A673 (cell line): ENCODE data around the gene CHPT1.

Source experiments
- EZH2 ChIP-seq: fragments of 200-600 bp; sonication (generic); IDR thresholded peaks from 2 replicates; pipeline ENCODE4 v1.6.1; 2017; ENCODE audit warnings: borderline replicate concordance, low read depth, mild to moderate bottlenecking, mixed read lengths, antibody characterized with exemption, low read length; ENCODE audit not compliant: poor library complexity, severe bottlenecking
- TF ChIP-seq, protein P1 (sequence below): fragments of 300-800, 200-600 bp; sonication (generic); conservative IDR thresholded peaks from 2 replicates; pipeline ENCODE4 v1.5.1; 2017; ENCODE audit warnings: low read depth, mild to moderate bottlenecking, antibody characterized with exemption, low read length, moderate library complexity, mixed read lengths

DNA sequence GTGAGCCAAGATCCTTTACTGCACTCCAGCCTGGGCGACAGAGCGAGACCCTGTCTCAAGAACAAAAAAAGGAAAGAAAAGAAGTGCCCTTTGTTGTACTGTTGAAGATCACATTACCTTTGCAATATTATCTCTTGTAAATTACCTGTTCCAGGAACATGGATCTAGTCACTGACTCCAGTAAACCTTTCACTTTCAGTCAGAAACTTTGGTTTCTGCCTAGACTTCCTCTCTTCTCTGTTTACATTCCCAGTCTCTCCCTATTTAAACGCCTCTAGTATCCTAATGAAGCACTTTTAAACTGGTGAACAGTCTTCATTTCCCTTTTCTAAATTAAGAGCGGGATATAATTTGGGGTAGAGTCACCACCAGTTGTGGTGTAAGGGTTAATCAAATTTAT, 12.8 kb downstream of the CHPT1 start:
- TF ChIP-seq, protein P1, sequence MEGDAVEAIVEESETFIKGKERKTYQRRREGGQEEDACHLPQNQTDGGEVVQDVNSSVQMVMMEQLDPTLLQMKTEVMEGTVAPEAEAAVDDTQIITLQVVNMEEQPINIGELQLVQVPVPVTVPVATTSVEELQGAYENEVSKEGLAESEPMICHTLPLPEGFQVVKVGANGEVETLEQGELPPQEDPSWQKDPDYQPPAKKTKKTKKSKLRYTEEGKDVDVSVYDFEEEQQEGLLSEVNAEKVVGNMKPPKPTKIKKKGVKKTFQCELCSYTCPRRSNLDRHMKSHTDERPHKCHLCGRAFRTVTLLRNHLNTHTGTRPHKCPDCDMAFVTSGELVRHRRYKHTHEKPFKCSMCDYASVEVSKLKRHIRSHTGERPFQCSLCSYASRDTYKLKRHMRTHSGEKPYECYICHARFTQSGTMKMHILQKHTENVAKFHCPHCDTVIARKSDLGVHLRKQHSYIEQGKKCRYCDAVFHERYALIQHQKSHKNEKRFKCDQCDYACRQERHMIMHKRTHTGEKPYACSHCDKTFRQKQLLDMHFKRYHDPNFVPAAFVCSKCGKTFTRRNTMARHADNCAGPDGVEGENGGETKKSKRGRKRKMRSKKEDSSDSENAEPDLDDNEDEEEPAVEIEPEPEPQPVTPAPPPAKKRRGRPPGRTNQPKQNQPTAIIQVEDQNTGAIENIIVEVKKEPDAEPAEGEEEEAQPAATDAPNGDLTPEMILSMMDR: no peak
- TF ChIP-seq EZH2: no peak
